ENCODE results near the gene ATXN7L2.
A peak's percentile ranks its signal among the peaks of the same experiment; 100 is the strongest.

The ATXN7L2 gene

DNA sequence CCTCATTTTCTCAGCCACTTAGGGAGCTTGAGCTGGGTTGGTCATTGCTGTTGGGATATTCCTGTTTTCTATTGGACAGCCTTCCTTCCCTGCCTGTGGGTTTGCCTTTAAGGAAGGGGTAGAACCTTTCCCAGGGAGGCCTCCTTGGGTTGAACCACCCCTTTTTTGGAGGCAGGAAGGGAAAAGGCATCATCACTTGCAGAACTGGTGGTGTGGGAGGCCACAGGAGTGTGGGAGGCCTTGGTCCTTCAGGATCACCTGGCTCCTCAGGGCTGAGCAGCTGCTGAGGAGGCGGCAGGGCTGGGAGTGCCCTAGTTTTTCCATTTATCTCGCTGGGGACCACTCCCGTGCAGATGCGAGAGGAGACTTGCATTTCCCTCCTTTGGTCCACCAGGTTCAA, 9.5 kb downstream of the ATXN7L2 start:
- H3K27ac ChIP-seq = no peak overlapping the region

DNA sequence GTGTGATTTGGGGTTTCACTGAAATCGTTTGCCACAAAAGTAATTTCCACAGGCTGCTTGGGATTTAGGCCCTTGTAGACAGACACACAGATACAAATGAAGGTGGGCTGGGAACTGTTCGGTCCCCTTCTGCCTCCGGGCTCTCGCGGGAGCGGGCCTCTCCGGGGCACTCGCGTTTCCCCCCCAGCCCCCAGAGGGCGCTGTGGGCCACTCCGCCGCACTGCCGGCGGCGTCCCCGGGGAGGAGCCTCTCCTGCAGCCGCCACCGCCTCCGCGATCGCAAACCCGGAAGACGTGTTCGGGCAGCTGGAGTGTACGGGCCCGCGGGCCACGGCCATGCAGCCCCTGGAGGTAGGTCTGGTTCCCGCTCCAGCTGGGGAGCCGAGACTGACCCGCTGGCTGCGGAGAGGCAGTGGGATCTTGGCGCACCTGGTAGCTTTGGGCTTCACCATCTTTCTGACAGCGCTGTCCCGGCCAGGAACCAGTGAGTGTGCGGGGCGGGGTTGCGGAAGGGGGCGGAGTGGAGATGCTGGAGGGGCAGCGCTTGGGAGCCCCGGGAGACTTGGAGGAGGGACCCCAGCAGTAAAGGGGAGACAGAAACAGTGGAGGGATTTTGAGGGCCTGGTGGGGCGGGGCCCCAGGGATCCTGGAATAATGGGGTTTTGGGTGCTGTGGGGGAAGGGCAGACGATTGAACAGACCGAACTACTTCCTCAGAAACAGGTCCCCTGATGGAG, 10.3 kb downstream of the ATXN7L2 start, which contains the start of gene CYB561D1:
TSS of gene CYB561D1 (plus strand) at position 290 of the 735 bp plus-strand sequence. CDS start at position 336, 46 bp downstream.
- in situ Hi-C loops (cut with HindIII; ENCODE audit: low pct_ligation_motif_present, low sequenced_read_pairs) = no loop called here
- TF ChIP-seq, protein P1, sequence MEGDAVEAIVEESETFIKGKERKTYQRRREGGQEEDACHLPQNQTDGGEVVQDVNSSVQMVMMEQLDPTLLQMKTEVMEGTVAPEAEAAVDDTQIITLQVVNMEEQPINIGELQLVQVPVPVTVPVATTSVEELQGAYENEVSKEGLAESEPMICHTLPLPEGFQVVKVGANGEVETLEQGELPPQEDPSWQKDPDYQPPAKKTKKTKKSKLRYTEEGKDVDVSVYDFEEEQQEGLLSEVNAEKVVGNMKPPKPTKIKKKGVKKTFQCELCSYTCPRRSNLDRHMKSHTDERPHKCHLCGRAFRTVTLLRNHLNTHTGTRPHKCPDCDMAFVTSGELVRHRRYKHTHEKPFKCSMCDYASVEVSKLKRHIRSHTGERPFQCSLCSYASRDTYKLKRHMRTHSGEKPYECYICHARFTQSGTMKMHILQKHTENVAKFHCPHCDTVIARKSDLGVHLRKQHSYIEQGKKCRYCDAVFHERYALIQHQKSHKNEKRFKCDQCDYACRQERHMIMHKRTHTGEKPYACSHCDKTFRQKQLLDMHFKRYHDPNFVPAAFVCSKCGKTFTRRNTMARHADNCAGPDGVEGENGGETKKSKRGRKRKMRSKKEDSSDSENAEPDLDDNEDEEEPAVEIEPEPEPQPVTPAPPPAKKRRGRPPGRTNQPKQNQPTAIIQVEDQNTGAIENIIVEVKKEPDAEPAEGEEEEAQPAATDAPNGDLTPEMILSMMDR (IDR thresholded peaks at IDR 0.05; ENCODE audit: low read depth, low read length, missing control alignments) = peak; percentile 79
- Histone ChIP-seq H3K27me3 (replicated peaks) (no peaks in the 10 kb centered on the region), H3K4me3 (ENCODE audit: low read depth, low read length) (peak within 1 kb of the TSS; percentile 97), H3K36me3 (replicated peaks) (no peaks in the 10 kb centered on the region), H3K27ac (peak within 1 kb of the TSS; percentile 26)
- peak; percentile 66 for DNase-seq

More for the DNA sequence above, 9.5 kb downstream of the ATXN7L2 start:
- peaks cover 3% of the 10 kb centered on the region for H3K36me3 ChIP-seq (replicated peaks)
- DNase-seq = no peak
- no peaks in the 10 kb centered on the region for H3K27me3 ChIP-seq (replicated peaks)
- TF ChIP-seq, protein P1 (IDR thresholded peaks at IDR 0.05; ENCODE audit: low read depth, low read length, missing control alignments) = no peak
- in situ Hi-C loops (cut with HindIII; ENCODE audit: low pct_ligation_motif_present, low sequenced_read_pairs) = no loop called here
- H3K4me3 ChIP-seq (ENCODE audit: low read depth, low read length) = no peak overlapping the region

DNA sequence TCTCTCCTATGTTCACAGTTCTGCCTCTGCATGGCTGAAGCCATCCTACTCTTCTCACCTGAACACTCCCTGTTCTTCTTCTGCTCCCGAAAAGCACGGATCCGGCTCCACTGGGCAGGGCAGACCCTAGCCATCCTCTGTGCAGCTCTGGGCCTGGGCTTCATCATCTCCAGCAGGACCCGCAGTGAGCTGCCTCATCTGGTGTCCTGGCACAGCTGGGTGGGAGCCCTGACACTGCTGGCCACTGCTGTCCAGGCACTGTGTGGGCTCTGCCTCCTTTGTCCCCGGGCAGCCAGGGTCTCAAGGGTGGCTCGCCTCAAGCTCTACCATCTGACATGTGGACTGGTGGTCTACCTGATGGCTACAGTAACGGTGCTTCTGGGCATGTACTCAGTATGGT, 12.0 kb downstream of the ATXN7L2 start:
- DNase-seq = no peak
- H3K4me3 ChIP-seq (ENCODE audit: low read depth, low read length) = no peak overlapping the region
- H3K27me3 ChIP-seq (replicated peaks) = no peaks in the 10 kb centered on the region
- TF ChIP-seq, protein P1 (IDR thresholded peaks at IDR 0.05; ENCODE audit: low read depth, low read length, missing control alignments) = no peak
- H3K36me3 ChIP-seq (replicated peaks) = no peaks in the 10 kb centered on the region
- no peak overlapping the region for H3K27ac ChIP-seq
- in situ Hi-C loops (cut with HindIII; ENCODE audit: low pct_ligation_motif_present, low sequenced_read_pairs) = no loop called here

DNA sequence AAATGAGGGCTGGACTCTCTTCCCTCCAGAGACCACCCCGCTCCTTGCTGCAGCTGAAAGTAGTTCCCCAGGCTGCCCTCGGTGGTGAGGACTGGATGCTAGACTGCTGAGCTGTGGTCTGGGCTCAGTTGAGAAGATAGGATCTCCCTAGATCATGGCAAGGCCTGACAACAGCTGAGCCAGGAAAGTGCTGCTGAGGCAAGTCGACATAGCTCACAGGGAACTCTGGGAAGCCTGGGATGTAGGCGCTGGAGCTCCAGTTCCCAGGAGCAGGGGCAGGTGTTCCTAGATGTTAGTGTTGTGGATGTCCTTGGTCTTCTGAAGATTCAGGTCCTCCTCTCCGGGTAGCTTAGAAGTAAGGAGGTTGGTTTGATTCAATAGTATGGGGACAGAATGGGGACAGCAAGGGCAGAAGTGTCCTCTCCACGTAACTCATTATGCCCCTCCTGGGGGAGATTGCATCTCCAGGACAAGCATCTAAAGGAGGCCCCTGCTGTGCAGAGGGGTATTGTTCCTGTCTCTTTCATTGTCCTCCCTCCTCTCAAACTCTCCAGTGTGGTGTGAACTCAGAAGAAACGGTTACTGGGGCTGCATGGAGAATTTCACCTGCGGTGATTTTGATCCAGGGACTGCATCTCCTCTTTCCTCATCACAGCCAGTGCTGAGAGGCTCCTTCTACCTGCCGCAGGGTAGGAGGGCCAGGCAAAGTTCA, 13.9 kb downstream of the ATXN7L2 start:
- Histone ChIP-seq H3K4me3 (ENCODE audit: low read depth, low read length) (no peak overlapping the region), H3K36me3 (replicated peaks) (no peaks in the 10 kb centered on the region), H3K27me3 (replicated peaks) (no peaks in the 10 kb centered on the region), H3K27ac (no peak overlapping the region)
- DNase-seq = no peak
- TF ChIP-seq, protein P1 (IDR thresholded peaks at IDR 0.05; ENCODE audit: low read depth, low read length, missing control alignments) = no peak
- in situ Hi-C loops (cut with HindIII; ENCODE audit: low pct_ligation_motif_present, low sequenced_read_pairs) = no loop called here

DNA sequence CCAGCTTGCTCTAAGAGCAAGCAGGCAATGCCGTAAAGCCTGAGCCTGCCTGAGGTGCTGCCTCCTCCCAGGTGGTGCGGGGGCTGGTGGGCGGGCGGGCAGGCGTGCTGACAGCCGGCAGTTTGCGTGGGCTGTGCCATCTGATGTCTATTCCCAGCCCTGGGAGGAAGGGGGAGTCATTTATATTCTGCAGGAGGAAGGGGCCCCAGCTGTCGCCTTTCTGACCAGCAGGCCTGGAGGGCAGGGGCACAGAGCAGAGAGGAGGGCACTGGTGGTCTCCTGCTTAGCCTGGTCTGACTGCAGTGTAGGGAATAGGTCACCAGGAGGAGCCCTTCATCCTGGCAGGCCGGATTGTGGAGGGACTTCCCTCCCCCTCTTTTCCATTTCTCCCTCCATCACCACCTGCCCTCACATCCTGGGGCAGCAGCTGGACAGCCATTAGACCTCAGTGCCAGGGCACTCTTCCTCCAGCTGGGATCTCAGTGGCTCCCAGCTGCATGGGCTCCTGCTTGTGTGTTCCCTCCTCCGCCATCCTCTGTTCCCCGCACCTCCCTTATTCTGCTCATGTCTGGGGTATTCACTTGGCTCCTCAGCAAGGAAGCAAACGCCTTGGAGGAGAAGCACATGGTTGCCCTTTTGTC, 14.6 kb downstream of the ATXN7L2 start:
- Histone ChIP-seq H3K27ac (no peak overlapping the region), H3K4me3 (ENCODE audit: low read depth, low read length) (no peak overlapping the region), H3K36me3 (replicated peaks) (no peaks in the 10 kb centered on the region), H3K27me3 (replicated peaks) (no peaks in the 10 kb centered on the region)
- TF ChIP-seq, protein P1 (IDR thresholded peaks at IDR 0.05; ENCODE audit: low read depth, low read length, missing control alignments) = peak; percentile 80
- in situ Hi-C loops (cut with HindIII; ENCODE audit: low pct_ligation_motif_present, low sequenced_read_pairs) = no loop called here
- peak; percentile 29 for DNase-seq

All from brain microvascular endothelial cell (primary cell).